IPS DF 6.9 (cell line): ENCODE results near the gene P2RY8.
A peak's percentile ranks its signal among the peaks of the same experiment; 100 is the strongest.
"Not testable (repeated sequence)": the region's sequence is repeated elsewhere in the genome, so short reads cannot be mapped to it uniquely, and the experiment has no call there.

Experiments
- DNase-seq: peaks from one replicate; pipeline ENCODE4 v3.0.0-alpha.2; 2013; ENCODE audit warnings: low read depth, low spot score
- H3K27ac ChIP-seq: one replicate; pipeline ENCODE4 v1.5.1; 2013; ENCODE audit warnings: low read length, control low read depth
- H3K27me3 ChIP-seq: 2 replicates; pipeline ENCODE4 v1.6.1; 2013; ENCODE audit warnings: mild to moderate bottlenecking, low read length; ENCODE audit not compliant: control insufficient read depth, insufficient read depth
- H3K36me3 ChIP-seq: 2 replicates; pipeline ENCODE4 v1.6.1; 2013; ENCODE audit warnings: low read length; ENCODE audit not compliant: control insufficient read depth, insufficient read depth
- H3K4me1 ChIP-seq: 2 replicates; pipeline ENCODE4 v1.6.1; 2013; ENCODE audit warnings: low read length; ENCODE audit not compliant: control insufficient read depth, insufficient read depth
- H3K4me3 ChIP-seq: 2 replicates; pipeline ENCODE4 v1.5.1; 2013; ENCODE audit warnings: mild to moderate bottlenecking, low read length
- H3K9me3 ChIP-seq: 2 replicates; pipeline ENCODE4 v1.6.1; 2013; ENCODE audit warnings: low read length, inconsistent platforms; ENCODE audit not compliant: control insufficient read depth, insufficient read depth
- WGBS: extraction: QIAGEN DNeasy Blood & Tissue Kit; methylation state at CpG from one replicate; pipeline ENCODE4 v1.1.7; 2013; ENCODE audit warnings: mixed read lengths, missing lambda C conversion rate; ENCODE audit not compliant: insufficient read length, insufficient coverage; 5-methylcytosine and 5-hydroxymethylcytosine counted together

Gene P2RY8

DNA sequence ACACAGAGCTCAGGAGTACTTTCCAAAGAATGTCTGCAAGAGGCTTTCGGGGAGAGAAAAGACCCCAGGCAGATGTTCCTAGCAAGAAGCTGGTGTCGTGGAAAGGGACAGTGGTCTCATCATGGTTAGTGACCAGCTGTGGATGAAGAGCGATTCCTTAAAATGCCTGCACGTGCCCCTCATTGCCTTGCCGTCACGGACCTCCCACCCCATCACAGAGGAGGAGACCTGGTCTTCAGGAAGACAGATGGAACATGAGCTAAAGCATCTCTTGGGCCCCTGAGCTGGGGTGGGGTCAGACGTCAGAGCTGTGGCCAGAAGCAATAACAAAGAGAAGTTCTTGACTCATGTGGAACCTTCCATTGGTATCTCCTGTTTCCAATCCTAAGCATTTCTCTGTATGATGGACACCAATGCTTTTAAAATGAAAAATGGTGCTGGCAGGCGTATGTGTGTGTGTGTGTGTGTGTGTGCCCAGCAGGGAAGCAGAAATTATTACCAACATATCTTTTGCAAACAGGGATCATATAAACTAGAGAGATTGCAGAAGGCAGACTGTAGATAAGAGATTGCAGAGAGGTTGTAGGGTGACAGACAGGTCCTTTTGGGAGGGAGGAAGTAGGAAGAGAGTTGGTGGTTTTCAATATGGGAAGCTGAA is 59.1 kb downstream of the P2RY8 start:
- Histone ChIP-seq H3K4me1 (no peaks in the 10 kb centered on the region), H3K9me3 (no peaks in the 10 kb centered on the region), H3K4me3 (no peak overlapping the region), H3K36me3 (no peaks in the 10 kb centered on the region), H3K27me3 (no peaks in the 10 kb centered on the region), H3K27ac (no peak overlapping the region)
- no peak for DNase-seq
- no CpG with 5 or more reads among the region's 8 CpGs for WGBS

DNA sequence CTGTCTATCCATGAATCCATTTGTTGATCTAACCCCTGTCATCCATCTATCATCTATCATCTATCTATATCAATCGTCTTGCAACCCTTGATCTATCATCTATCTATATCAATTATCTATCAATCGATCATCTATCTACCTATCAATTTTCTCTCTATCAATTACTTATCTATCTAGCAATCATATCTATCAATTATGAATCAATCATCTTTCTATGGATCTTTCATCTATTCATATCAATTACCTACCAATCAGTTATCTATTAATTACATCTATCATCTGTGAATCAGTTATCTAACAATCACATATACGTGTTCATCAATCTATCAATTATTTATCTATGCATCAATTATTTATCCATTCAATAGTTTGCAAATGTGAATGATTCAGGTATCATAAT is 59.8 kb downstream of the P2RY8 start:
- Histone ChIP-seq H3K36me3 (no peaks in the 10 kb centered on the region), H3K4me3 (no peak overlapping the region), H3K27ac (no peak overlapping the region), H3K4me1 (no peaks in the 10 kb centered on the region), H3K9me3 (no peaks in the 10 kb centered on the region), H3K27me3 (no peaks in the 10 kb centered on the region)
- WGBS: 100% methylated on average over 2 of the region's 3 CpGs
- DNase-seq: no peak

DNA sequence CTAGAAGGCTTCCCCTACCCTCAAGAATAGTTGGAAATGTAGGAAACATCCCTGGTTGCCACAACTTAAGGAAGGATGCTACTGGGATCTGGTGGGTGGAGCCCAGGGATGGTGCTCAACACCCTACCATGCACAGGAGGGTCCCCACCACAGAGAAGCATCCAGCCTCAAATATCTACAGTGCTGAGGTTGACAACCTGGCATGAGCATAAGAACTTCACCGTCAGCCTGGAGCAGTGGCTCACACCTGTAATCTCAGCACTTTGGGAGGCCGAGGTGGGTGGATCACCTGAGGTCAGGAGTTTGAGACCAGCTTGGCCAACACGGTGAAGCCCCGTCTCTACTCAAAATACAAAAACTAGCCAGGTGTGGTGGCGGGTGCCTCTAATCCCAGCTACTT is 60.3 kb downstream of the P2RY8 start:
- Histone ChIP-seq H3K27me3 (no peaks in the 10 kb centered on the region), H3K27ac (no peak overlapping the region), H3K9me3 (no peaks in the 10 kb centered on the region), H3K36me3 (no peaks in the 10 kb centered on the region), H3K4me1 (no peaks in the 10 kb centered on the region), H3K4me3 (no peak overlapping the region)
- whole genome bisulfite sequencing: no CpG with 5 or more reads among the region's 5 CpGs
- no peak for DNase-seq

DNA sequence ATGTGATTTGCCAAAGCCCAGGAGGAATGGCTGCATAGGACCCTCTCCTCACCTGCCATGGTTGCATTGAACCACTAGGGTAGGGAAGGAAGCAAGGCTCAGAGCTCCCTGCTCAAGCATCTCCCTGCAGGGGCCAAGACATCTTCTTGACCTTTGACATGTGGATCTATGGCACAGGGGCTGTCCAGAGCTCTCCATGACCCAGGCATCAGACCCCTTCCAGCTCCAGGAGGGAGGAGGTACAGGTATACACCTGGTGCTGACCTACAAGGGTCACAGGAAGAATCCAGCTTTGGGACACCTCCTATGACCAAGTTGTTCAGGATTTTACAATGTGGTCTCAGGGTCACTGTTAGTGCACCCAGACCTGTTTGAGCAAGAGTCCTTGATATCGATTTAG is 61.1 kb downstream of the P2RY8 start:
- Histone ChIP-seq H3K27ac (no peak overlapping the region), H3K9me3 (no peaks in the 10 kb centered on the region), H3K4me3 (no peak overlapping the region), H3K4me1 (no peaks in the 10 kb centered on the region), H3K36me3 (no peaks in the 10 kb centered on the region), H3K27me3 (no peaks in the 10 kb centered on the region)
- no CpG with 5 or more reads among the region's 1 CpG for WGBS
- DNase-seq: no peak

DNA sequence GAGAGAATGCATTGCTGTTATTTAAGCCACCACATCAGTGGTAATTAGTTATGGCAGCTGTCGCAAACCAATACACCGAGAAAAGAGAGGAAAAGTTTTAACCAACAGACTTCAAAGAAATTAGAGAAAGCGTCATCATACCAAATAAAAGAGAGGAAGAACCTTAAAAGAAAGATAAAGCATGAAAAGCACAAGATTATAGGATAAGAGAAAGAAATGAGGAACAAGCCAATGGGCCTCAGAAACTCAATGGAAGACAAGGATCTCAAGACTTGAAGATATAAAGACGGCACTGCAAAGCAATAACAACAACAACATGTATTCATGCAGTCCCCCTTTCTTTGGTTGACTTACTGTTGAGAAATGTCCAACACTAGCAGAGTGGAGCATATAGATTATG is 61.5 kb downstream of the P2RY8 start:
- Histone ChIP-seq H3K36me3 (no peaks in the 10 kb centered on the region), H3K4me3 (no peak overlapping the region), H3K27ac (no peak overlapping the region), H3K9me3 (no peaks in the 10 kb centered on the region), H3K4me1 (no peaks in the 10 kb centered on the region), H3K27me3 (no peaks in the 10 kb centered on the region)
- no CpG with 5 or more reads among the region's 4 CpGs for WGBS
- DNase-seq: no peak

DNA sequence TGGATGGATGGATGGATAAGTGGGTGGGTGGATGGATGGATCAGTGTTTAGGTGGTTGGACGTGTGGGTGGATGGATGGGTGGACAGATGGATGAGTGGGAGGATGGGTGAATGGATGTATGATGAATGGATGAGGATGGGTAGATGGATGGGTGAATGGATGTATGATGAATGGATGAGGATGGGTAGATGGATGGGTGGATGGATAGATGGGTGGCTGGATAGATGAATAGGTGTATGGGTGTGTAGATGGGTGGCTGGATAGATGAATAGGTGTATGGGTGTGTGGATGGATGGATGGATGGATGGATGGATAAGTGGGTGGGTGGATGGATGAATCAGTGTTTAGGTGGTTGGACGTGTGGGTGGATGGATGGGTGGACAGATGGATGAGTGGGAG is 62.4 kb downstream of the P2RY8 start:
- H3K9me3 ChIP-seq, H3K4me3 ChIP-seq, H3K36me3 ChIP-seq, H3K27ac ChIP-seq, DNase-seq, H3K27me3 ChIP-seq, H3K4me1 ChIP-seq: not testable (repeated sequence)
- 100% methylated on average over 1 of the region's 2 CpGs for WGBS

DNA sequence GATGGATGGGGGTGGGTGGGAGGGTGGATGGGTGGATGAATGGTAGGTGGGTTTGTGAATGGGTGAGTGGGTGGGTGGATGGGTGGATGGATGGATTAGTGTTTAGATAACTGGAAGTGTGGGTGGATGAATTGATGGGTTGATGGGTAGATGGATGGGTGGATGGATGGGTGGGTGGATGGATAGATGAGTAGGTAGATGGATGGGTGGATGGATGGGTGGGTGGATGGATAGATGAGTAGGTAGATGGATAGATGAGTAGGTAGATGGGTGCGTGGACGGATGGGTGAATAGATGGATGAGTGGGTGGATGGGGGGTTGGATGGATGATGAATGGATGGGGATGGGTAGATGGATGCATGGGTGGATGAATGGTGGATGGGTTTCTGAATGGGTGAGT is 64.0 kb downstream of the P2RY8 start:
- Histone ChIP-seq H3K27ac (no peak overlapping the region), H3K4me3 (no peak overlapping the region), H3K4me1 (no peaks in the 10 kb centered on the region; the same call in 1 of the 2 replicates), H3K27me3 (no peaks in the 10 kb centered on the region), H3K36me3 (no peaks in the 10 kb centered on the region), H3K9me3 (no peaks in the 10 kb centered on the region)
- 100% methylated on average over 2 of the region's 2 CpGs for WGBS
- no peak for DNase-seq

DNA sequence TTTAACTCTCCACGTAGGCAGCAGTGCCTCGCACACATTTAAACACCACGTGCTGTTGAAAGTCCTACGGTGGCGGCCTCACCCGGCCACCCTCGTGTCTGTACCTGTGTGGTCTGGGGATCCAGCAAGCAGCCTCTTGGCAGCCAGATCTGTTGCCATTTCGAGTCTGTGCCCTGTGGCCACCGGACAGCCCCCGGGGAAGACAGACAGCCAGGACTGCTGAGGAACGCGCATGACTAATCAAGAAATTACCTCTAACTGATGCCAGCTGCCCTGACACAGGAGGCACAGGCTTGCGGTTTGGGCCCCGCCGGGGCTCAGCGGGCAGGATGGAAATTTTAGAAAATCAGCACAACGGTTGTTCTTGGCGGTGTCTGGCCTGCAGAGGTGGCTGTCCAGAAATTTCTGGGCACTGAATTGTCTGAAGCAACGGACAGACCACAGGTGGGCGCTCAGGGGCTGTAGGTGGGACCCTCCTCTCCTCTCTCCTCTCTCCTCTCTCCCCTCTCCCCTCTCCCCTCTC is 68.7 kb downstream of the P2RY8 start:
- H3K4me3 ChIP-seq: no peak overlapping the region
- no peak overlapping the region for H3K27ac ChIP-seq
- no peak for DNase-seq
- H3K4me1 ChIP-seq: peaks cover 5% of the 10 kb centered on the region
- WGBS: no CpG with 5 or more reads among the region's 20 CpGs
- H3K36me3 ChIP-seq: no peaks in the 10 kb centered on the region
- peaks cover 34% of the 10 kb centered on the region; the same call in 1 of the 2 replicates for H3K27me3 ChIP-seq
- no peaks in the 10 kb centered on the region for H3K9me3 ChIP-seq

DNA sequence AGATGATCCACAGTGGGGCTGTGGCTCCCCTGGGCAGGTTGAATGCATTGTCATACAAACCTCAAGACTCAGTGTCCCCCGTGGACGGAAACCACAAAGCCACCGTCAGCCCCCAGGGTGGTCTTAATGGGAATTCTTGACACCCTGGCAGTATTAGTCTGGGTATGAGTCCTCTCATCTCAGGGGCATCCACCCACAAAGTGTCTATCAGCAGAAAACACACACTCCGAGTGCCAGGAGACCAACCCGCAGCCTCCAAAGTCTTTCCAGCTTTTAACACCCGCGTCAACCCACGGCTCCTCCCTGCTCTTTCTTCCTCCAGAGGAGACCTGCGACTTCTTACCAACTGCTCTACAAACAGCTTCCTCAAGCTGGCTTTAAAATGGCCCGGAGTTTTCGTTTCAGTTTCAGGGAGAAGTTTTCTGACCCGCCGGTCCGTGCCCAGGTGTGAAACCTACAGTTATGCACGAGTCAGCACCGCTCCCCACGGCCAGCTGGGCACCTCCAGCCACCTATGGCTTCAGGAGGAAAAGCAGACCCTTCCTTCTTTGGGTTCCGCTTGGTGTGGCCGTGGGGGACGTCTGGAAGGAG is 69.9 kb downstream of the P2RY8 start:
- DNase-seq: no peak
- H3K4me3 ChIP-seq: no peak overlapping the region
- no peaks in the 10 kb centered on the region for H3K36me3 ChIP-seq
- no peak overlapping the region for H3K27ac ChIP-seq
- H3K27me3 ChIP-seq: peaks cover 34% of the 10 kb centered on the region; the same call in 1 of the 2 replicates
- peaks cover 5% of the 10 kb centered on the region for H3K4me1 ChIP-seq
- WGBS: no CpG with 5 or more reads among the region's 20 CpGs
- H3K9me3 ChIP-seq: no peaks in the 10 kb centered on the region

DNA sequence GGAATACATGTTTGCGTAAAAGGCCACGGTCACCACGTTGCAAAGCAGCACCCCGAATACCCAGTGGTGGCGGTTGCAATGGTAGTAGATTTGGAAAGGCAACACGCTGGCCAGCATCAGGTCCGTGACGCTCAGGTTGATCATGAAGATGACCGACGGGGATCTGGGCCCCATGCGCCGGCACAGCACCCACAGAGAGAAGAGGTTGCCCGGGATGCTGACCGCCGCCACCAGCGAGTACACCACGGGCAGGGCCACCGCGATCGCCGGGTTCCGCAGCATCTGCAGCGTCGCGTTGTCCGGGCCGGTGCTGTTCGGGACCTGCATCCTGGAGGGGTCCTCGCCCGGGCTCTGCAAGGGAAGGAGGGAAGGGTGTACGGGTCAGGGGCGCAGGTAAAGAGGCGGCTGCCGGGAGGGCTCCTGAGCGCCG is 70.7 kb downstream of the P2RY8 start:
- WGBS: no CpG with 5 or more reads among the region's 36 CpGs

More for the DNA sequence above, 70.7 kb downstream of the P2RY8 start:
- Histone ChIP-seq H3K9me3 (no peaks in the 10 kb centered on the region), H3K36me3 (no peaks in the 10 kb centered on the region), H3K27ac (no peak overlapping the region), H3K4me1 (peaks cover 5% of the 10 kb centered on the region), H3K4me3 (peak overlapping the region; percentile 15; the same call in 1 of the 2 replicates), H3K27me3 (peaks cover 34% of the 10 kb centered on the region; the same call in 1 of the 2 replicates)
- DNase-seq: no peak
